PC-9 (cell line): ENCODE measurements around the gene HDAC7. TPM values are rescaled to one million over a fixed set of nuclear protein-coding genes. Genes with fewer than 3 reads are reported as not detected.
"Not testable (repeated sequence)": the region's sequence is repeated elsewhere in the genome, so short reads cannot be mapped to it uniquely, and the experiment has no call there.

Experiments
- BruUV-seq: library from RNA; stranded (reverse); fragments of 400-500 nt; replicated peaks from 2 replicates; lab custom pipeline; 2021; lab: Mats Ljungman, UMichigan
- CTCF ChIA-PET: fragments of 300-600 bp; sonication (Branson Sonifier 250); formaldehyde crosslinking; loops from one replicate; lab custom pipeline; 2022; ENCODE audit warnings: antibody characterized with exemption; lab: Charles Lee
- POLR2A ChIA-PET: fragments of 300-600 bp; sonication (Branson Sonifier 250); formaldehyde crosslinking; loops from one replicate; lab custom pipeline; 2022; ENCODE audit warnings: antibody characterized with exemption; ENCODE audit not compliant: unreplicated experiment; lab: Charles Lee
- DNase-seq, 2 experiments: peaks; one replicate each; pipeline versions ENCODE4 v3.0.0 to v3.0.0-alpha.2; 2015 to 2022; ENCODE audit warnings: mixed read lengths in 1 of 2
- H2AFZ ChIP-seq: fragments of 200-600 bp; sonication (generic); 2 replicates; pipeline ENCODE4 v1.8.1; 2017; ENCODE audit warnings: antibody characterized with exemption
- H3F3A ChIP-seq: fragments of 200-600 bp; sonication (generic); 2 replicates; pipeline ENCODE4 v1.8.1; 2017; ENCODE audit warnings: antibody characterized with exemption, mild to moderate bottlenecking, low read depth; ENCODE audit not compliant: insufficient read depth
- H3K27ac ChIP-seq: fragments of 200-600 bp; sonication (generic); 2 replicates; pipeline ENCODE4 v1.6.1; 2016; ENCODE audit warnings: mixed run types
- H3K27me3 ChIP-seq: fragments of 200-600 bp; sonication (generic); 2 replicates; pipeline ENCODE4 v1.6.1; 2016; ENCODE audit warnings: low read depth, mixed run types; ENCODE audit not compliant: insufficient read depth
- H3K36me3 ChIP-seq: fragments of 200-600 bp; sonication (generic); 2 replicates; pipeline ENCODE4 v1.6.1; 2016; ENCODE audit warnings: low read depth, mixed run types
- H3K4me1 ChIP-seq: fragments of 200-600 bp; sonication (generic); replicated peaks from 2 replicates; pipeline ENCODE4 v1.6.1; 2016; ENCODE audit warnings: mixed run types; ENCODE audit not compliant: insufficient read depth
- H3K4me2 ChIP-seq: fragments of 200-600 bp; sonication (generic); 2 replicates; pipeline ENCODE4 v1.6.1; 2017; ENCODE audit warnings: mixed run types
- H3K4me3 ChIP-seq: fragments of 200-600 bp; sonication (generic); 2 replicates; pipeline ENCODE4 v1.6.1; 2016; ENCODE audit warnings: mixed run types
- H3K79me2 ChIP-seq: fragments of 200-600 bp; sonication (generic); 2 replicates; pipeline ENCODE4 v1.6.1; 2017; ENCODE audit warnings: low read depth, mixed run types
- H3K9me2 ChIP-seq: fragments of 200-600 bp; sonication (generic); 2 replicates; pipeline ENCODE4 v1.8.1; 2017; ENCODE audit warnings: mild to moderate bottlenecking; ENCODE audit not compliant: insufficient read depth
- H3K9me3 ChIP-seq: fragments of 200-600 bp; sonication (generic); 2 replicates; pipeline ENCODE4 v1.8.1; 2016; ENCODE audit warnings: low read depth; ENCODE audit not compliant: insufficient read depth
- H4K20me1 ChIP-seq: fragments of 200-600 bp; sonication (generic); 2 replicates; pipeline ENCODE4 v1.8.1; 2017; ENCODE audit not compliant: insufficient read depth
- CTCF ChIP-seq: fragments of 200-600 bp; sonication (generic); conservative IDR thresholded peaks from 2 replicates; pipeline ENCODE4 v1.6.1; 2017; ENCODE audit warnings: mixed run types, antibody characterized with exemption, mild to moderate bottlenecking, moderate library complexity
- EZH2 ChIP-seq: fragments of 200-600 bp; sonication (generic); IDR thresholded peaks from 2 replicates; pipeline ENCODE4 v1.8.0; 2017; ENCODE audit warnings: antibody characterized with exemption, low read depth
- intact Hi-C: fragments of 100-400 bp; cut with micrococcal nuclease; formaldehyde crosslinking; loops from one replicate; pipeline ENCODE4 v1.10.0; 2022; ENCODE audit not compliant: unreplicated experiment
- total RNA-seq: library from RNA; stranded (reverse); gene quantifications from 2 replicates; pipeline ENCODE4 v1.2.3, GENCODE V29; 2021

HDAC7 gene
- total RNA-seq, 1 experiment from 2014 or later, result 106 TPM

- CTCF ChIA-PET, result interaction anchor here (0.6 kb wide), 2 partner anchors 74 to 118 kb away, joined by 4 to 5 read pairs; no protein-coding TSS in a partner anchor
- no peak overlapping the region for H3K4me3 ChIP-seq
- TF ChIP-seq CTCF, result no peak
- TF ChIP-seq EZH2, result no peak
- no peaks in the 10 kb centered on the region for H3K36me3 ChIP-seq
- H3K27ac ChIP-seq, result no peak overlapping the region
- POLR2A ChIA-PET, result no interaction called here
- H3K9me2 ChIP-seq, result no peaks in the 10 kb centered on the region; the same call in 1 of the 2 replicates
- intact Hi-C loops, result no loop called here
- no peak for DNase-seq
- H3K79me2 ChIP-seq, result no peaks in the 10 kb centered on the region
- no peaks in the 10 kb centered on the region for H3K4me1 ChIP-seq
- H3F3A ChIP-seq, result no peaks in the 10 kb centered on the region
- BruUV-seq, result no TSS peak
- no peaks in the 10 kb centered on the region for H3K27me3 ChIP-seq
- H3K9me3 ChIP-seq, result no peaks in the 10 kb centered on the region
- H2AFZ ChIP-seq, result no peak overlapping the region
- H4K20me1 ChIP-seq, result 0 out of 2 replicates have a peak, but pooled peaks cover 2% of the 10 kb centered on the region
- H3K4me2 ChIP-seq, result no peak overlapping the region
Observed at GRCh38 chr12:47843226-47843980, 23.7 kb upstream of the HDAC7 start.

DNA sequence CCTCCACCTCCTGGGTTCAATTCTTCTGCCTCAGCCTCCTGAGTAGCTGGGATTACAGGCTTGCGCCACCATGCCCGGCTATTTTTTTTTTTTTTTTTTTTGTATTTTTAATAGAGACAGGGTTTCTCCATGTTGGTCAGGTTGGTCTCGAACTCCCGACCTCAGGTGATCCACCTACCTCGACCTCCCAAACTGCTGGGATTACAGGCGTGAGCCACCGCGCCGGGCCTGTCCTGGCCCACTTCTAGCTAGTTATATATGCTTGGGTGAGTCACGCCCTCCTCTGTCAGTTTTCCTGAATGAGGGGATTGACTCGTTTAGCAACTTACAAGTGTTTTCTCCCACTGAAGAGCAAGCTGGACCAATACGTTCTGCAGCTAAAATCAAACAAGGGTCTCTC, 22.8 kb upstream of the HDAC7 start:
- H3K9me2 ChIP-seq, H2AFZ ChIP-seq, H3F3A ChIP-seq, H3K27ac ChIP-seq, H3K4me3 ChIP-seq, H3K79me2 ChIP-seq, POLR2A ChIA-PET, BruUV-seq, H3K9me3 ChIP-seq, H3K4me2 ChIP-seq, intact Hi-C loops, DNase-seq, H4K20me1 ChIP-seq, H3K27me3 ChIP-seq, H3K4me1 ChIP-seq, H3K36me3 ChIP-seq: not testable (repeated sequence)
- CTCF ChIA-PET, result interaction anchor here (0.6 kb wide), 2 partner anchors 73 to 119 kb away, joined by 4 to 5 read pairs; no protein-coding TSS in a partner anchor

- no peaks in the 10 kb centered on the region for H3K36me3 ChIP-seq
- H4K20me1 ChIP-seq, result 0 out of 2 replicates have a peak, but pooled peaks cover 2% of the 10 kb centered on the region
- peaks cover 7% of the 10 kb centered on the region for H3K4me1 ChIP-seq
- no peak overlapping the region for H3K4me2 ChIP-seq
- no peak overlapping the region for H2AFZ ChIP-seq
- H3K27ac ChIP-seq, result no peak overlapping the region
- POLR2A ChIA-PET, result no interaction called here
- TF ChIP-seq EZH2 (no peak), CTCF (no peak)
- no peak overlapping the region for H3K4me3 ChIP-seq
- H3F3A ChIP-seq, result no peaks in the 10 kb centered on the region
- intact Hi-C loops, result no loop called here
- H3K9me3 ChIP-seq, result no peaks in the 10 kb centered on the region
- no peak for DNase-seq
- BruUV-seq, result no TSS peak
- H3K79me2 ChIP-seq, result no peaks in the 10 kb centered on the region
- H3K27me3 ChIP-seq, result no peaks in the 10 kb centered on the region
- no peaks in the 10 kb centered on the region; the same call in 1 of the 2 replicates for H3K9me2 ChIP-seq
- CTCF ChIA-PET, result interaction anchor here (0.7 kb wide), 1 partner anchor 13 kb away, joined by 3 read pairs; no protein-coding TSS in a partner anchor
Observed at GRCh38 chr12:47841910-47842309, 22.2 kb upstream of the HDAC7 start.
